T-helper 2 cell treated with Interferon-gamma antibody and Interleukin-4, amounts not matched to agents 5 μg/mL and 100 μg/mL, for 36 hours (primary cell): Measurements from ENCODE around the gene CCDC106.
A peak's percentile ranks its signal among the peaks of the same experiment; 100 is the strongest.

ENCODE experiments used
- DNase-seq: peaks from one replicate; pipeline ENCODE4 v3.0.0; 2021; ENCODE audit warnings: low spot score
- H3K27ac Mint-ChIP-seq: one replicate; pipeline ENCODE4 v1.8.0; 2021; ENCODE audit warnings: mild to moderate bottlenecking, mixed read lengths
- H3K27me3 Mint-ChIP-seq: one replicate; pipeline ENCODE4 v1.8.0; 2021; ENCODE audit warnings: low read depth, mixed read lengths
- H3K36me3 Mint-ChIP-seq: one replicate; pipeline ENCODE4 v1.8.0; 2021; ENCODE audit warnings: low read depth, mixed read lengths
- H3K4me1 Mint-ChIP-seq: one replicate; pipeline ENCODE4 v1.8.0; 2021; ENCODE audit warnings: low read depth, mixed read lengths
- H3K4me3 Mint-ChIP-seq: one replicate; pipeline ENCODE4 v1.8.0; 2022; ENCODE audit warnings: mild to moderate bottlenecking, moderate library complexity, mixed read lengths
- H3K9me3 Mint-ChIP-seq: one replicate; pipeline ENCODE4 v1.8.0; 2021; ENCODE audit warnings: mixed read lengths

The CCDC106 gene

DNA sequence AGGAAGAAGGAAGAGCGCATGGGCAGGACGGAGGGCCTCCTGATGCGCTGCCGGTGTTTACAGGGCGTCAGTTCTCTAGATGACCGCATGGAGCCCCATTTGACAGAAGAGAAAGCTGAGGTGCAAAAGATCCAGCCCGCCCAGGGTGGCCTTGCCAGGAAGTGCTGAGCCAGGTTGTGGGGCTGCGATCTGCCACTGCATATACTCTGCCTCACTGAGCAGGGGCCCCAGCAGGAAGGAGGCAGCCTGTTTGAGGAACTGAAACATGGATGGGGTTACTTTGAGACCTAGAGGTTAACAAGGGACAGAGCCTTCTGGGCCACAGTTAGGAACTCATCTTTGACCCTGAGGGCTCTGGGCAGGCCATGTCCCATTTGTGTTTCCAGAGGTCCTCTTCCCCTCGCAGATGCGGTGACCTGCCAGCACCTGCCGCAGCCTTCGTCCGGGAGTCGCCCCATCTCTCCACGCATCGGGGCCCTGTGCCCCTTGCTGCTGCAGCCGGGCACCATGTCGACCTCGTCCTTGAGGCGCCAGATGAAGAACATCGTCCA is 30.2 kb downstream of the CCDC106 start:
- peak overlapping the region; percentile 2 for H3K27ac Mint-ChIP-seq
- peaks cover 32% of the 10 kb centered on the region for H3K36me3 Mint-ChIP-seq
- peaks cover 28% of the 10 kb centered on the region for H3K4me1 Mint-ChIP-seq

DNA sequence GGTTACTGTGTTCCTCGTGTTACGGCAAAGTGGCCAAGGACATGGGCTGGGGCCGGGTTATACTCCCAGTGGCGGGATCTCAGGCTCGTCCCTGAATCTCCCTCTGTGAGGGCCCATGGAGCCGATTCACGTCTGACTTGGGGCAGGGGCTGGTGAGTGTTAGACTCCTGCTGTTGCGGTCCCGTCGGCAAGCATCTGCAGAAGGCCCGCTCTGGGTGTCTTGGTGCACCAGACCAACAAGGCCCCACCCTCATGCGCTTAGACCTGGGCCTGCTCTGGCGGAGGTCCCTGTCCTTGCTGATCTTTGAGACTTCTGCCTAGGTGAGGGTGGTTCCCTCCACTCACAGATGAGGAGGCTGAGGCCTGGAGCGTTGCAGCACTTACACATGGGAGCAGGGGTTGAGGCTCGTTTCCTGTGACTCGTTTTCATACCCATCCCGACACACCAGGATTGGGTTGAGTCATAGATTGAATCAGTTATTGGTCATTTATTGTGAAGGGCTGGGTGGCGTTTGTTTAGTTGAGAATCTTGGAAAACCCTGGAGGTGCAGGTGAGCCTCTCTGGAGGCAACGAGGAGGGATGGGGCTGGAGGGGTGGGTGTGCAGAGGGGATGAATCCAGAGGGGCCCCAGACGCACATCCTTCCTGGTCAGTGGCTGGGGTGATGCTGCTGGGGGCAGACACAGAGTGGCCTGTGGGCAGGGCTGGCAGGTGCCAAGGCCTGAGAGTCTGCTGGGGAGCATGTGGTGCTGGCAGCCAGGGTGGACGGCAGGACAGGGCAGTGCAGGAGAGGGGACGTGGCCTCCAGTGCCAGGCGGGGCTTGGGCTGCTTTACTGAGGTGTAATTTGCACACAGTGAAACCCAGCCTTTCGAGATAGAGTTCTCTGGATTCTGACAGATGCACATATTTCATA is 31.6 kb downstream of the CCDC106 start:
- Mint-ChIP-seq H3K4me3 (no peak overlapping the region), H3K36me3 (peaks cover 26% of the 10 kb centered on the region), H3K27me3 (no peaks in the 10 kb centered on the region), H3K4me1 (peaks cover 24% of the 10 kb centered on the region), H3K9me3 (no peaks in the 10 kb centered on the region), H3K27ac (peak overlapping the region; percentile 31)
- no peak for DNase-seq

More for the DNA sequence above, 30.2 kb downstream of the CCDC106 start:
- Mint-ChIP-seq H3K9me3 (no peaks in the 10 kb centered on the region), H3K4me3 (no peak overlapping the region), H3K27me3 (no peaks in the 10 kb centered on the region)
- DNase-seq: no peak

DNA sequence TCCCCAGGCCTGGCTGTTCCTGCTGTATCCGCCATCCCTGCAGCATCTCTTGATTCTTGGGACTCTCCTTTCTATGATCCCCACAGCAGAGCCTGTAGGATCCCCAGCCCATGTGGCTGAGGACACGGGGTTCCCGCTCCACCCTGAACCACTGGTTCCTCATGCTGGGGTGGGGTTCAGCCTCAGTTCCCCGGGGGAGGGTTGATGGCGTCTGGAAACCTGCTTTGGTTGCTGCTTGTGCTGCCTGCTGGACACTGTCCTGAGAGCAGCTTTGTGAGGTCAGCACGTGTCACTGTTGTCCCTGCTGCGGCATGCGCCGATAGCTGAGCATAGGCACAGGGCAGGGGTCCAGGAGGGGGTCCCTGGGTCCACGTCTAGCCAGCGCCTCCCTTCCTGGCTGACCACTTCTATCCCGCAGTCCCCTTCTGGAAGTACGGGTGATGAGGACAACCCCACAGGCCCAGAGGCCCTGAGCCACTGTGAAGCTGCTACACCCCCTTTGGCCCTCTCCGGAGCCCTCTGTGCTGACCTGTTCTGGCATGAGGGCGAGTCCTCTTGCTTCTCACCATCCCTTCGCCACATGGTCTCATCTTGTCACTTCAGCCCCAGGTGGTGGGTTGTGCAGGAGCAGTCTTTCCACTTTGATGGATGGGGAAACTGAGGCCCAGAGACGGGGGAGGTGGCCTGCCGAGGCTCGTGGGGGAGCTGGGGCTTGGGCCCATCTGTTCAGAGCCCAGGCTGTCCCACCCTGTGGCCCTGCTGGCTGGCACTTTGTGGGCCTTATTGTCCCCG is 32.5 kb downstream of the CCDC106 start:
- DNase-seq: no peak
- Mint-ChIP-seq H3K4me3 (no peak overlapping the region), H3K27ac (no peak overlapping the region), H3K36me3 (peaks cover 24% of the 10 kb centered on the region), H3K27me3 (no peaks in the 10 kb centered on the region), H3K4me1 (peaks cover 23% of the 10 kb centered on the region), H3K9me3 (no peaks in the 10 kb centered on the region)

DNA sequence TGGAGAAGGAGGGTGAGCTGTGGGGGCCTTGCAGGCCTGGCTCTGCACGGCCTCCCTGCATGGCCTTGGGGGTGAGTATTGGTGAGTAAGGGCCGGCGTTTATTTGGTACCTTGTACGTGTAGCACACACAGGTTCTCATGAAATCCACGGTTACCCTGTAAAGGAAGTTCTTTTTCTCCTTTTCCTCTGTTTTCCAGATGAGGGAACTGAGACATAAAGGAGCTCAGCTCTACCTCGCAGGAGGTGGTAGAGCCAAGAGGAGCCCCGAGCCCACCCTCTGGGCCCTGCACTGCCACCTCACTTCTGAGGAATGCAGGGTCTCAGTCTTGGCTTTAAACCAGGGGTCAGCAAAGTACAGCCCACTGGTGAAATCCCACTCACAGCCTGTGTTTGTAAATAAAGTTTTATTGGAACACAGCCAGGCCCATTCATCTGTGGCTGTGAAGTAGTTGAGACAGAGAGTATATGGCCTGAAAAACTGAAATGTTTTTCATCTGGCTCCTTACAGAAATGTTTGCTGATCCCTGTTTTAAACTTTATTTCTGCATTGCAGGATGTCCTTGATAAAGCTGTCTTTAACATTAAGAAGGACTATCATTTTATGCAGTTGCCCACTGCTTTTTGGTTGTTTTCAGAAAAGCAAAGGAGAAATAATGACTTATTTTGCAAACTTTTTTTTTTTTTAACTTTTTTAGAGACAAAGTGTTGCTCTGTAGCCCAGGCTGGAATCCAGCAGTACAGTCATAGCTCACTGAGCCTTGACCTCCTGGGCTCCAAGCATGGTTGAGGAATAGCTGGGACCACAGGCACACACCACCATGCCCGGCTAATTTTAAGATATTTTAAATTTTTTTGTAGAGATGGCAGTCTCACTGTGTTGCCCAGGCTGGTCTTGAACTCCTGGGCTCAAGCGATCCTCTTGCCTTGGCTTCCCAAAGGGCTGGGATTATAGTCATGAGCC is 33.4 kb downstream of the CCDC106 start:
- Mint-ChIP-seq H3K27ac (no peak overlapping the region), H3K4me3 (no peak overlapping the region)
- no peak for DNase-seq

DNA sequence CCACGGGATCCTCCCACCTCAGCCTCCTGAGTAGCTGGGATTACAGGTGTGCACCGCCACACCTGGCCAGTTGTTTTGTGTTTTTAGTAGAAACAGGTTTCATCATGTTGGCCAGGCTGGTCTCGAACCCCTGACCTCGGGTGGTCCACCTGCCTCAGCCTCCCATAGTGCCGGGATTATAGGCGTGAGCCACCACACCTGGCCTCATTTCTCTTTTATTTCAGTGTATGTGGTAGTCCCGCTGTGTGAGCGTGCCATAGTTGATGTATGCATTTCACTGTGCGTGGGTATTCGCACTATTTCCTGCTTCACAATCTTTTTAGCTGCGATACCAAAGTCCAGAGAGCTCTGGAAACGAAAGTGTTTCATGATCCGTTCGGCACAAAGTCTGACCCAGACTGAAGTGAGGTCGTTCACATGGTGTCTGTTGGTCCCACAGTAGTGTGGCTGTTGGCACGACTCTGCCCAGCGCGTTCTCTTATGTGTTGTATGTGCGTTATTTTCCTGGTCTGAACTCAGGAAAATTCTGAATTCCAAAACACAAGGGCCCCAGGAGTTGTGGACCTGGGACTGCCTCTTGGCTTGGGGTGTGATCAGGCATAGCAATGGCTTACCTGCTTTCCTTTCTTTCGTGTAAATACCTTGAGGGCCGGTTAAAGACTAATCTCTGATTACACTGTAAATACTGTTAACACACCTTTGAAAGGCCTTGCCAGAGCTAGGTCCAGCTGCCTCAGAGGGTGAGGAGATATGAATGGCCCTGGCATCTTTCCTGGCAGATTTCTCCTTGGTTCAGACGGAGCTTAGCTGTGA is 35.6 kb downstream of the CCDC106 start:
- H3K4me1 Mint-ChIP-seq: peaks cover 8% of the 10 kb centered on the region
- H3K9me3 Mint-ChIP-seq: no peaks in the 10 kb centered on the region
- no peak for DNase-seq
- no peak overlapping the region for H3K27ac Mint-ChIP-seq
- peaks cover 15% of the 10 kb centered on the region for H3K36me3 Mint-ChIP-seq
- H3K27me3 Mint-ChIP-seq: no peaks in the 10 kb centered on the region
- H3K4me3 Mint-ChIP-seq: no peak overlapping the region

More for the DNA sequence above, 33.4 kb downstream of the CCDC106 start:
- Mint-ChIP-seq H3K27me3 (no peaks in the 10 kb centered on the region), H3K4me1 (peaks cover 20% of the 10 kb centered on the region), H3K9me3 (no peaks in the 10 kb centered on the region), H3K36me3 (peaks cover 28% of the 10 kb centered on the region)

DNA sequence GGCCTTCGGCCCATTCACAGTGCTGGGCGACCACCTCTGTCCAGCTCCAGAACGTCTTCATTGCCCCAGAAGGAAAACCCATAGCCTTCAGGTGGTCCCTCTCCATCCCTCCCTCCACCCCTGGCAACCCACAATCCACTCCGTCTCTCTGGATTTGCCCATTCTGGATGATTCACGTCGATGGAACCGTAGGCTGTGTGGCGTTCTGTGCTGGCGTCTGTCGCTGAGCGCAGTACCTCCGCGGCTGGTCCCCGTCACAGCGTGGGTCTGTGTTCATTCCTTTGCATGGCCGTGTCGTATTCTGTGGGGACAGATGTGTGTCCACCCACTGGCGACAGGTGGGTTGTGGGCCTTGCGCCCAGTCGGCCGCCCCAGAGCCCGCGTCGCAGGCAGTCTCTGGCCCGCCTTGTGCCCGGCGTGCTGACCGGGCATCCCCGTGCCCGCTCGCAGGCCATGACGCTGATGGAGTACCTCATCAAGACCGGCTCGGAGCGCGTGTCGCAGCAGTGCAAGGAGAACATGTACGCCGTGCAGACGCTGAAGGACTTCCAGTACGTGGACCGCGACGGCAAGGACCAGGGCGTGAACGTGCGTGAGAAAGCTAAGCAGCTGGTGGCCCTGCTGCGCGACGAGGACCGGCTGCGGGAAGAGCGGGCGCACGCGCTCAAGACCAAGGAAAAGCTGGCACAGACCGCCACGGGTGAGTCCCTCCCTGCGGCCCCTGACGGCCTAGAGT is 37.1 kb downstream of the CCDC106 start:
- Mint-ChIP-seq H3K27me3 (no peaks in the 10 kb centered on the region), H3K27ac (no peak overlapping the region), H3K9me3 (no peaks in the 10 kb centered on the region)

DNA sequence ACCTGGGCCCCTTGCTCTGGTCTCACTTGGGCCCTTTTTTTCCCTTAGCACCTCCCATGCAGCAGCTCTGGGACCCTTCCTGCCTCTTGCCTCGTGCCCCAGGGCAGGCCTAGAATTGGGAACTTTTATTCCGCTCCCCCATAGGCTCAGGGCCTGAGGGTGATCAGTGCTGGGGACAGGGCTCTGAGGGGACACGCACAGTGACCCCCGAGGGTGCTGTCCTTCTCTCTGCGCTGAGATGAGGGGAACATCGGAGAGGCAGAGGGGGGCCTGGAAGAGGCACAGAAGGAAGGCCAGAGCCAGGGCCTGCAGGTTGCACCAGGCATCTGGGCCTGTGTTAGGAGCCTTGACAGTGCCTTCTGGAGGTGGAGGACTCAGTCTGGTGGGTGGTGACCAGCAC is 37.8 kb downstream of the CCDC106 start:
- no peak for DNase-seq
- Mint-ChIP-seq H3K27ac (no peak overlapping the region), H3K4me1 (no peaks in the 10 kb centered on the region), H3K36me3 (peaks cover 13% of the 10 kb centered on the region), H3K9me3 (no peaks in the 10 kb centered on the region), H3K4me3 (no peak overlapping the region), H3K27me3 (no peaks in the 10 kb centered on the region)

More for the DNA sequence above, 37.1 kb downstream of the CCDC106 start:
- Mint-ChIP-seq H3K36me3 (peaks cover 15% of the 10 kb centered on the region), H3K4me3 (no peak overlapping the region), H3K4me1 (no peaks in the 10 kb centered on the region)
- DNase-seq: no peak

DNA sequence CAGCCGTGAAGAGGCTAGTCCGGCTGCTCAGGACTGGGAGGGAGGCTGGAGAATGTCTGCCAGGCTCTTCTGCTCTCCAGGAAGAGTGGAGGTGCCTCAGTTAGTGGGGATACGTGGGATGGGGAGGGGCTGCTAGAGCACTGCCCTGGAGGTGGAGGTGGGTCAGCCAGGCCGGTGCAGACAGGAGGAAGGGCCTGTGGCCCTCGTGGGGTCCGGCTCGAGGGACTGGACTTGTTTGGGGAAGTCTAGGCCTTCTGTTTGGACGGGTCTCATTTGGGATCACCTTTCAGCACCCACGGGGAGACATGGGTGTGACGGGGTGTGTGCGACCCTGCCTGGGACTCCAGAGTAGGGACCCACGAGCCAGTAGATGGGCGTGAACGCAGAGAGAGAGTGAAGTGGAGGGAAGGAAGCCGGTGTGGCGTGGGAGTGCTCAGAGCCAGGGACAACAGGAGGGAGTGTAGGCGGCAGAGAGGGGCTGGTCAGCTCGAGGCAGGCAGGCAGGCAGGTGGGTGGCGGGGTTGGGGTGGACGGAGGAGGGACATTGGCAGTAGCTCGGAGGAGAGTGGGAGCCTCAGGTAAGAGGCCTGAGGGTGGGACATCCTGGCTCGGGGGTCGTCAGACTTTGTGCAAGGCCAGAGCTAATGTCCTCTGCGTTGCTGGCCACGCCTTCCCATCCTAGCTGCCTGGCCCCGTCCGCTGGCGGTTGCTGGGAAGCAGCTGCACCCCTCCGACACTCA is 38.5 kb downstream of the CCDC106 start:
- H3K4me3 Mint-ChIP-seq: no peak overlapping the region
- H3K36me3 Mint-ChIP-seq: peaks cover 13% of the 10 kb centered on the region
- H3K27me3 Mint-ChIP-seq: no peaks in the 10 kb centered on the region
- no peak for DNase-seq
- no peaks in the 10 kb centered on the region for H3K4me1 Mint-ChIP-seq
- no peaks in the 10 kb centered on the region for H3K9me3 Mint-ChIP-seq
- no peak overlapping the region for H3K27ac Mint-ChIP-seq

DNA sequence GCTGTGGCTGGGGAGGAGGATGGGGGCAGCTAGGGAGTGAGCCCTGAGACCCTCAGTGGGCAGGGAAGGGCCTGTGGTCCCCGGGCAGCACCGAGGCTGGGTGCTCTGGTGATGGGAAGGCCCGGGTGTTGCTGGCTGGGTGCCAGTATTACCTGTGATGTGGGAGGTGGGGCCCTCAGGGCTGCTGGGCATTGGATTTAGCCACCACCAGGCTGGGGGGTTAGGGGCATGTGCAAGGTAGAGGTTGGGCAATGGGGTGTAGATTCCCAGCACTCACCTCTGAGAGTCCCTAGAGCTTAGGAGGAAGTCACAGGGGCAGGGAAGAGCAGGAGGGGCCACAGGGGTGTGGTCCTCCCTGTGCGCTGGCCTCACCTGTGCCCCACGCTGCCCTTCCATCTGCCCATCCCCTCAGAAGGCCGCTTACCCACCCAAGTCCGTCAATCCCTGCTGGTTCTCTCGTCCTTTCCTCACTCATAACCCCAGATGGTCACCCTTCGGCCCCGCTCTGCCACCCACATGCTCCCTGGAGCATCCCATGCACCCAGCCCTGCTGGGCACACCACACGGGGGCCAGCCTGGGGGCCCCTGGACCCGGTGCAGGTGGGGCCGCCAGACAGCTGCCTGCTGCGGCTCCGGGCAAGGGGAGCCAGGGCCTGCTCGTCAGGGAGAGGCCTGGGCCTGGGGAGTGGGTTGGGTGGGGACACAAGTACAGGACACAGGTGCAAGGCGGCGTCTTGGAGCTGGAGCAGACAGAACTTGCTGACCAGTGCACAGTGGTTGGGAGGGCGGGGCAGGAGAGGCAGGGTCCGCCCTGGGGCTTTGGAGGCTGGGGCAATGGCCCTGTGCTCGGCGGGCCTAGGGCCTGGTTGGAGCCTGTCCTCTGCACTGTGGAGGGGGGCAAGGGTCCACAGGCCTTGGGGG is 39.5 kb downstream of the CCDC106 start:
- H3K9me3 Mint-ChIP-seq: no peaks in the 10 kb centered on the region
- no peak overlapping the region for H3K27ac Mint-ChIP-seq
- no peaks in the 10 kb centered on the region for H3K4me1 Mint-ChIP-seq
- H3K36me3 Mint-ChIP-seq: peaks cover 13% of the 10 kb centered on the region
- H3K27me3 Mint-ChIP-seq: no peaks in the 10 kb centered on the region
- H3K4me3 Mint-ChIP-seq: no peak overlapping the region
- DNase-seq: no peak

DNA sequence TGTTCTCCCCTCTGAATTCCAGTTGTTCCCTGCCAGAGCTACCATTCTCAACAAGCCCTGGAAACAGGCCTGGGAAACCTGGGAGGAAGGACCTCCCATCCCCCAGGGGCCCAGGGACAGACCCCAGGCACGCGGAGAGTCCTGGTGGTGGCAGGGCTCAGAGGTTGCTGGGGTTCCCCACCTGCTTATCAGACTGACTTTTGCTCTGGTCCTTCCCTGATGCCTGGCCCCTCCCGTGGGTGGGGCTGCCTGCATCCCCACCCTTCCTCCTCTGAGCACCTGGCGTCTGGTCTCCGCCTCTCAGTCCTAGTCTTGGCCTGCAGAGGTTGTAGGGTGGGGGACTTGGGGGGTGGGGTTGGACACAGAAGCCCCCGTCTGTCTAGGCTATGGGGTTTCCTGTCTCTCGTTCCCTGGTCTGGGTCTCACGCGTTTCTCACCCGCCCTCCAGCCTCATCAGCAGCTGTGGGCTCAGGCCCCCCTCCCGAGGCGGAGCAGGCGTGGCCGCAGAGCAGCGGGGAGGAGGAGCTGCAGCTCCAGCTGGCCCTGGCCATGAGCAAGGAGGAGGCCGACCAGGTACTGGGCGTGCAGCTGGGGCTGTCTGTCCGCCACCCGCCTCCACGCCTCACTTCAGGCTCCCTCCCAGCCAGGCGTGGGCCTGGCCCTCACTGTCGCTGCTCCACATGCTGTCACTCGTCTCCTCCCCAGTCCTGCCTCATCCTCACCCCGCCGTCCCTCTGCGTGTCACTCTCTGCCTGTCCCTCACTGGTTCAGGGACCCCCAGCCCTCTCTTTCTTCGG is 40.6 kb downstream of the CCDC106 start:
- no peak overlapping the region for H3K4me3 Mint-ChIP-seq
- DNase-seq: no peak
- H3K4me1 Mint-ChIP-seq: no peaks in the 10 kb centered on the region
- H3K27ac Mint-ChIP-seq: no peak overlapping the region
- no peaks in the 10 kb centered on the region for H3K9me3 Mint-ChIP-seq
- H3K36me3 Mint-ChIP-seq: peaks cover 15% of the 10 kb centered on the region
- no peaks in the 10 kb centered on the region for H3K27me3 Mint-ChIP-seq
